GM12878 (cell line): ENCODE measurements around the gene DHRS1. TPM values are rescaled to one million over a fixed set of nuclear protein-coding genes. Genes with fewer than 3 reads are reported as not detected.

ENCODE experiments used
- ATAC-seq: fragments of 200-7000 bp; cut with Tn5 transposase; 3 replicates; pipeline ENCODE4 v1.9.1; 2020; ENCODE audit warnings: mild to moderate bottlenecking, moderate library complexity
- BruUV-seq: library from RNA; stranded (reverse); fragments of 400-500 nt; replicated peaks from 2 replicates; lab custom pipeline; 2021; lab: Mats Ljungman, UMichigan
- CTCF ChIA-PET: fragments of 300-600 bp; sonication (Branson Sonifier 250); formaldehyde crosslinking; extraction: SDS; loops from one replicate; lab custom pipeline; 2021; ENCODE audit warnings: inconsistent platforms; lab: Yijun Ruan, JAX
- POLR2A ChIA-PET: fragments of 350-600 bp; formaldehyde crosslinking; extraction: SDS; loops from one replicate; lab custom pipeline; 2021; ENCODE audit warnings: inconsistent platforms; lab: Charles Lee
- RAD21 ChIA-PET: fragments of 300-600 bp; sonication (Branson Sonifier 250); formaldehyde crosslinking; loops from one replicate; lab custom pipeline; 2023; ENCODE audit warnings: antibody characterized with exemption; ENCODE audit not compliant: unreplicated experiment; lab: Charles Lee
- SMC1A ChIA-PET: fragments of 300-600 bp; sonication (Branson Sonifier 250); formaldehyde crosslinking; loops from one replicate; lab custom pipeline; 2023; ENCODE audit not compliant: unreplicated experiment, uncharacterized antibody; lab: Charles Lee
- DNase-seq: peaks from one replicate; pipeline ENCODE4 v3.0.0-alpha.2; 2011; ENCODE audit warnings: low read depth, low spot score
- FAIRE-seq: peaks from 3 replicates; lab custom pipeline; 2011; peaks lifted over from hg19 to GRCh38; lab: Jason Lieb, UNC
- H2AFZ ChIP-seq: 2 replicates; pipeline ENCODE4 v1.6.0; 2011; ENCODE audit warnings: low read depth, low read length, control low read depth; ENCODE audit not compliant: control insufficient read depth
- H3K27ac ChIP-seq: 2 replicates; pipeline ENCODE4 v1.5.1; 2011; ENCODE audit warnings: control low read depth; ENCODE audit not compliant: control insufficient read depth, insufficient read depth
- H3K27me3 ChIP-seq, 2 experiments: replicated peaks in 1 of 2; 2 replicates each; pipeline versions ENCODE4 v1.6.0 to v1.6.1; 2011; ENCODE audit warnings: low read length in 1 of 2; ENCODE audit not compliant: control insufficient read depth in 2 of 2, insufficient read depth in 2 of 2
- H3K36me3 ChIP-seq, 2 experiments: 2 replicates each; pipeline ENCODE4 v1.5.1; 2011; ENCODE audit warnings: low read length in 1 of 2; ENCODE audit not compliant: control insufficient read depth in 2 of 2, insufficient read depth in 2 of 2
- H3K4me1 ChIP-seq: 2 replicates; pipeline ENCODE4 v1.6.1; 2011; ENCODE audit warnings: mild to moderate bottlenecking, low read length, moderate library complexity, mixed read lengths; ENCODE audit not compliant: control insufficient read depth, insufficient read depth
- H3K4me2 ChIP-seq: 2 replicates; pipeline ENCODE4 v1.6.0; 2011; ENCODE audit warnings: control low read depth; ENCODE audit not compliant: control insufficient read depth, insufficient read depth
- H3K4me3 ChIP-seq: fragments of 200-600 bp; sonication (generic); 2 replicates; pipeline ENCODE4 v1.5.1; 2016
- H3K79me2 ChIP-seq: 2 replicates; pipeline ENCODE4 v1.6.0; 2011; ENCODE audit warnings: low read length; ENCODE audit not compliant: control insufficient read depth, insufficient read depth
- H3K9ac ChIP-seq: 2 replicates; pipeline ENCODE4 v1.8.0; 2011; ENCODE audit warnings: low read length, control low read depth, mixed read lengths; ENCODE audit not compliant: control insufficient read depth, insufficient read depth
- H3K9me3 ChIP-seq: replicated peaks from 3 replicates; pipeline ENCODE4 v1.5.1; 2011; ENCODE audit warnings: mild to moderate bottlenecking, low read length; ENCODE audit not compliant: control insufficient read depth, insufficient read depth
- H4K20me1 ChIP-seq: 2 replicates; pipeline ENCODE4 v1.6.0; 2011; ENCODE audit not compliant: control insufficient read depth, insufficient read depth
- BACH1 ChIP-seq: fragments of 450-650 bp; IDR thresholded peaks from 2 replicates; pipeline ENCODE4 v1.6.1; 2017; ENCODE audit warnings: mild to moderate bottlenecking, borderline replicate concordance
- CHD2 ChIP-seq: IDR thresholded peaks from 2 replicates; pipeline ENCODE4 v1.6.1; 2011; ENCODE audit warnings: low read depth, low read length, improper control_type of control experiment, borderline replicate concordance
- ESRRA ChIP-seq: IDR thresholded peaks from 2 replicates; pipeline ENCODE4 v1.6.1; 2012; ENCODE audit warnings: mild to moderate bottlenecking, low read length, improper control_type of control experiment
- EZH2 ChIP-seq: IDR thresholded peaks from 2 replicates; pipeline ENCODE4 v1.6.1; 2012; ENCODE audit warnings: low read depth, mild to moderate bottlenecking, control low read depth, inconsistent platforms, low read length, borderline replicate concordance; ENCODE audit not compliant: control insufficient read depth
- GABPA ChIP-seq: IDR thresholded peaks from 2 replicates; pipeline ENCODE4 v1.6.1; 2014; ENCODE audit warnings: antibody characterized with exemption, low read depth, mild to moderate bottlenecking, inconsistent platforms
- HDAC2 ChIP-seq: fragments of 200-600 bp; sonication (generic); IDR thresholded peaks from 2 replicates; pipeline ENCODE4 v1.6.1; 2017
- JUND ChIP-seq: IDR thresholded peaks from 2 replicates; pipeline ENCODE4 v1.6.1; 2012; ENCODE audit warnings: low read depth, mild to moderate bottlenecking, low read length, improper control_type of control experiment, moderate library complexity
- NFYA ChIP-seq: IDR thresholded peaks from 2 replicates; pipeline ENCODE4 v1.6.1; 2011; ENCODE audit warnings: low read depth, mild to moderate bottlenecking, low read length, improper control_type of control experiment, borderline replicate concordance
- NFYB ChIP-seq: IDR thresholded peaks from 2 replicates; pipeline ENCODE4 v1.6.1; 2011; ENCODE audit warnings: low read depth, mild to moderate bottlenecking, low read length, improper control_type of control experiment, moderate library complexity; ENCODE audit not compliant: insufficient read depth
- PML ChIP-seq: IDR thresholded peaks from 2 replicates; pipeline ENCODE4 v1.6.1; 2012; ENCODE audit warnings: low read length, inconsistent platforms
- POLR2AphosphoS5 ChIP-seq: IDR thresholded peaks from 2 replicates; pipeline ENCODE4 v1.6.1; 2011; ENCODE audit warnings: mild to moderate bottlenecking, low read length, inconsistent platforms
- SIX5 ChIP-seq: IDR thresholded peaks from 2 replicates; pipeline ENCODE4 v1.6.1; 2011; ENCODE audit warnings: mild to moderate bottlenecking, low read depth, low read length, moderate library complexity; ENCODE audit not compliant: severe bottlenecking
- SRF ChIP-seq, 2 experiments: IDR thresholded peaks; 2 replicates each; pipeline ENCODE4 v1.6.1; 2011; ENCODE audit warnings: low read depth in 2 of 2, low read length in 2 of 2, mild to moderate bottlenecking in 1 of 2, moderate library complexity in 1 of 2
- TARDBP ChIP-seq: IDR thresholded peaks from 2 replicates; pipeline ENCODE4 v1.6.1; 2016; ENCODE audit warnings: borderline replicate concordance
- YBX1 ChIP-seq: fragments of 450-650 bp; IDR thresholded peaks from 2 replicates; pipeline ENCODE4 v1.6.1; 2016; ENCODE audit warnings: antibody characterized with exemption
- ZSCAN29 ChIP-seq: fragments of 450-650 bp; IDR thresholded peaks from 2 replicates; pipeline ENCODE4 v1.6.1; 2017; ENCODE audit warnings: mild to moderate bottlenecking, moderate library complexity
- WGBS: methylation state at CpG from one replicate; pipeline ENCODE4 v1.1.6; 2016; ENCODE audit warnings: low lambda C conversion rate; ENCODE audit not compliant: insufficient replicate concordance, insufficient coverage; ENCODE audit errors: missing lambda C conversion rate; 5-methylcytosine and 5-hydroxymethylcytosine counted together
- in situ Hi-C: fragments of 300-500 bp; cut with MboI; formaldehyde crosslinking; loops from 9 replicates; pipeline ENCODE4 v1.14.3; 2018; ENCODE audit warnings: mixed read lengths
- intact Hi-C: fragments of 100-400 bp; cut with micrococcal nuclease; formaldehyde crosslinking; loops from one replicate; pipeline ENCODE4 v1.14.2; 2022; ENCODE audit not compliant: unreplicated experiment
- polyA plus RNA-seq, 11 experiments: library from polyadenylated mRNA; depleted of rRNA in 4 of 11; unstranded in 6 of 11; stranded (reverse) in 5 of 11; fragments of >200 nt; fragmentation: Nextera tagmentation in 4 of 11; fragmentation: Illumina TruSeq in 1 of 11; extraction: Ambion mirVana in 4 of 11; extraction: Trizol in 1 of 11; gene quantifications; 1 replicate in 1 of 11; 2 replicates in 10 of 11; pipeline versions ENCODE4 v1.2.1 to v1.2.3, GENCODE V29; 2011 to 2016; ENCODE audit warnings: inconsistent platforms in 2 of 11, missing spikeins in 2 of 11, low read depth in 1 of 11
- total RNA-seq, 4 experiments: library from RNA; depleted of rRNA in 3 of 4; stranded (reverse); fragments of >200 nt in 3 of 4; fragmentation: Illumina TruSeq in 1 of 4; extraction: Trizol in 1 of 4; gene quantifications; 2 replicates each; pipeline versions ENCODE4 v1.2.1 to v1.2.3, GENCODE V29; 2013 to 2021
- TF ChIP-seq, protein P1 (sequence below): IDR thresholded peaks from 2 replicates; pipeline ENCODE4 v1.6.1; 2011; ENCODE audit warnings: mild to moderate bottlenecking, low read depth, low read length, moderate library complexity; ENCODE audit not compliant: insufficient replicate concordance

Gene DHRS1
- total and polyA plus RNA-seq, 10 of the 15 experiments (the other 5 are each of a cell fraction or from before 2014, with no cell fraction given) = 12.1 to 45.0 (median 25.7) TPM

DNA sequence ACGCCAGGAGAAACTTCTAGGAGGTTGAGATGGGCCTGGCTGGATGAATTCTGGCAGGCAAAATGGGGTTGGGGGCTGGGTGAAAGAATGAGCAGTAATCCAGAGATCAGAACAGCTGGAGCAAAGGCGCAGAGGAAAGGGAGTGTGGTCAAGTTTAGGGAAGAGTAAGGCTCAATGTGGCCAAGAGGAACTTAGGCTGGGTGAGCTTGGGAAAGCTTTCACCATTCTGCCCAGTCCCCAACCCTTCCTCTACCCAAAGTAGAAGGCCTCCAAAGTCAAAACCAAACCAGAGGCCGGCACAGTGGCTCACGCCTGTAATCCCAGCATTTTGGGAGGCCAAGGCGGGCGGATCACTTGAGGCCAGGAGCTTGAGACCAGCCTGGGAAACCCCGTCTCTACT lies 17.9 kb downstream of the DHRS1 start:
- H3K4me1 ChIP-seq = peaks cover 36% of the 10 kb centered on the region
- ChIA-PET RAD21 (interaction anchor here (4.7 to 4.8 kb wide), 2 partner anchors 15 to 39 kb away, joined by 26 to 34 read pairs; partner anchors contain the start of gene TINF2), SMC1A (interaction anchor here (0.8 to 11.8 kb wide), 2 partner anchors 8 to 16 kb away, joined by 3 to 115 read pairs; partner anchors contain the start of genes DHRS1 and NOP9), CTCF (interaction anchor here (0.6 to 17.1 kb wide), 4 partner anchors 8 to 36 kb away, joined by 3 to 269 read pairs (median 143); partner anchors contain the start of genes DHRS1, NOP9, RABGGTA and TINF2), POLR2A (interaction anchor here (0.5 to 1.8 kb wide), 3 partner anchors 12 to 122 kb away, joined by 3 to 5 read pairs (median 4); no protein-coding TSS in a partner anchor)
- H3K79me2 ChIP-seq = no peaks in the 10 kb centered on the region; the same call in 1 of the 2 replicates
- in situ Hi-C loops = no loop called here
- H2AFZ ChIP-seq = no peak overlapping the region
- no peak overlapping the region for H3K4me3 ChIP-seq
- intact Hi-C loops = no loop called here
- no TSS peak for BruUV-seq
- DNase-seq (no peak), FAIRE-seq (no peak), ATAC-seq (no peak)
- no peak overlapping the region for H3K4me2 ChIP-seq
- no peak overlapping the region for H3K27ac ChIP-seq
- H3K36me3 ChIP-seq = no peaks in the 10 kb centered on the region
- H3K9me3 ChIP-seq = no peaks in the 10 kb centered on the region; the same call in 2 of the 3 replicates
- 87% methylated on average over 7 of the region's 7 CpGs for WGBS
- H4K20me1 ChIP-seq = no peaks in the 10 kb centered on the region
- no peaks in the 10 kb centered on the region for H3K27me3 ChIP-seq
- TF ChIP-seq JUND (no peak), CHD2 (no peak), POLR2AphosphoS5 (no peak), YBX1 (no peak), SRF (IDR thresholded peaks at IDR 0.05; ENCODE audit: low read depth in 2 of 2, low read length in 2 of 2) (no peak), ESRRA (no peak), ZSCAN29 (no peak), PML (no peak), HDAC2 (no peak), NFYB (no peak), SIX5 (no peak), TARDBP (no peak), GABPA (no peak), NFYA (no peak), BACH1 (no peak), EZH2 (no peak)
- TF ChIP-seq, protein P1, sequence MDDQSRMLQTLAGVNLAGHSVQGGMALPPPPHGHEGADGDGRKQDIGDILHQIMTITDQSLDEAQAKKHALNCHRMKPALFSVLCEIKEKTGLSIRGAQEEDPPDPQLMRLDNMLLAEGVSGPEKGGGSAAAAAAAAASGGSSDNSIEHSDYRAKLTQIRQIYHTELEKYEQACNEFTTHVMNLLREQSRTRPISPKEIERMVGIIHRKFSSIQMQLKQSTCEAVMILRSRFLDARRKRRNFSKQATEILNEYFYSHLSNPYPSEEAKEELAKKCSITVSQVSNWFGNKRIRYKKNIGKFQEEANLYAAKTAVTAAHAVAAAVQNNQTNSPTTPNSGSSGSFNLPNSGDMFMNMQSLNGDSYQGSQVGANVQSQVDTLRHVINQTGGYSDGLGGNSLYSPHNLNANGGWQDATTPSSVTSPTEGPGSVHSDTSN = no peak
- H3K9ac ChIP-seq = no peak overlapping the region
